Ovary (tissue), 9 donors: ENCODE results near the gene NKAIN2. TPM values are rescaled to one million over a fixed set of nuclear protein-coding genes. Genes with fewer than 3 reads are reported as not detected.

Source experiments
- DNase-seq, 5 donors: peaks; one replicate each; pipeline ENCODE4 v3.0.0-alpha.2; 2019 to 2020
- H3K27ac ChIP-seq, 2 donors: fragments of 200-600 bp; one replicate each; pipeline versions ENCODE4 v1.5.1 to v1.8.0; 2019 to 2022
- H3K27me3 ChIP-seq: fragments of 200-600 bp; one replicate; pipeline ENCODE4 v1.8.0; 2022
- H3K36me3 ChIP-seq: fragments of 200-600 bp; sonication (generic); one replicate; pipeline ENCODE4 v1.5.1; 2019
- H3K4me1 ChIP-seq: one replicate; pipeline ENCODE4 v1.8.1; 2013; ENCODE audit warnings: mild to moderate bottlenecking, moderate library complexity; ENCODE audit not compliant: insufficient read depth
- H3K4me3 ChIP-seq: fragments of 200-600 bp; sonication (generic); one replicate; pipeline ENCODE4 v1.5.1; 2017
- H3K9me3 ChIP-seq, 2 donors: fragments of 200-600 bp in 1 of 2; sonication (generic) in 1 of 2; one replicate each; pipeline versions ENCODE4 v1.5.1 to v1.8.1; 2013 to 2019; ENCODE audit warnings: mild to moderate bottlenecking in 1 of 2, moderate library complexity in 1 of 2
- EP300 ChIP-seq: sonication (generic); formaldehyde crosslinking; IDR thresholded peaks from one replicate; pipeline ENCODE4 v1.6.1; 2017; ENCODE audit warnings: antibody characterized with exemption
- POLR2A ChIP-seq: fragments of 450-650 bp; IDR thresholded peaks from one replicate; pipeline ENCODE4 v1.6.1; 2017; ENCODE audit warnings: antibody characterized with exemption, mild to moderate bottlenecking, moderate library complexity
- WGBS, 3 donors: extraction: QIAGEN DNeasy Blood & Tissue Kit in 1 of 3; methylation state at CpG; one replicate each; pipeline versions ENCODE4 v1.1.5 to v1.1.7; 2013 to 2017; 5-methylcytosine and 5-hydroxymethylcytosine counted together
- intact Hi-C, 4 donors: fragments of 100-400 bp; cut with DNase I; formaldehyde crosslinking; loops; one replicate each; pipeline versions ENCODE4 v1.11.0 to v1.15.1; 2022 to 2023
- polyA plus RNA-seq, 2 donors: library from polyadenylated mRNA; stranded (reverse); fragments of 200-250 nt in 1 of 2; fragments of 350-450 nt in 1 of 2; fragmentation: Illumina TruSeq in 1 of 2; extraction: RNeasy Lipid Tissue Mini Kit (QIAGEN cat#74804) in 1 of 2; gene quantifications; one replicate each; pipeline ENCODE4 v1.2.3, GENCODE V29; 2013 to 2014
- total RNA-seq, 7 donors: library from RNA; depleted of rRNA in 2 of 7; stranded (reverse); fragments of >200 nt in 2 of 7; fragmentation: NEBNext Ultra II Directional in 3 of 7; extraction: Animal tissue kit (Norgen Biotek cat#: 25700) in 3 of 7; gene quantifications; one replicate each; pipeline versions ENCODE4 v1.1.0 to v1.2.4, GENCODE V29; 2016 to 2023
- TF ChIP-seq, protein P1 (sequence below), 3 donors: fragments of 450-650 bp in 2 of 3; fragments of 200-600 bp in 1 of 3; IDR thresholded peaks; one replicate each; pipeline versions ENCODE4 v1.5.1 to v1.8.0; 2016 to 2022; ENCODE audit warnings: antibody characterized with exemption in 3 of 3, mild to moderate bottlenecking in 1 of 3
- donor health status: DM: no; HTN: no; CAD: no; lungs with moderate emphysema.
- donor health status: DM: no; HTN: no; CAD: no.
- donor health status: Bipolar disorder and iron deficiency.
- donor health status: DM: yes; HTN: yes; CAD: no.
- donor health status: DM: no; HTN: no; CAD: no.
- donor health status: DM: yes; HTN: yes; CAD: no.

NKAIN2 gene
- total and polyA plus RNA-seq, 9 donors = 0.13 to 1.0 (median 0.40) TPM; not detected in 4

DNA sequence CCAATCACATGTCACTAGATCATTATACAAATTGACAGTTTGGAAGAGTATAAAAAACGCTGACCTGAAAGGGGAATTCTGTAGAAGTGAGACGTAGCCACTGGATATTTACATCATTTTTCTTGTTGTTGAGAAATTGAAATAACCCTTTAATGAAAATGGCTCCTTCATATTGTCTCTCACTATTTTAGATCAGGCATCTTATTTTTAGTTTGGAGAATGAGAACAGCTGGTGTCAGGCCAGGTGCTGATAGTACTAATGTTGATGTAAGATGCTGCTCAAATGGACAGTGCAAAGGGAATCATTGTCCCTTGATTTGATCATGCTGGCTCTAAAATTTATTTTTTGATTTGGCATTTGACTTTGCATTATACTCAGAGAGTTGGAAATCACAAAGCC is 17.4 kb downstream of the NKAIN2 start:
- TF ChIP-seq EP300 = no peak
- TF ChIP-seq POLR2A = no peak
- TF ChIP-seq, protein P1, sequence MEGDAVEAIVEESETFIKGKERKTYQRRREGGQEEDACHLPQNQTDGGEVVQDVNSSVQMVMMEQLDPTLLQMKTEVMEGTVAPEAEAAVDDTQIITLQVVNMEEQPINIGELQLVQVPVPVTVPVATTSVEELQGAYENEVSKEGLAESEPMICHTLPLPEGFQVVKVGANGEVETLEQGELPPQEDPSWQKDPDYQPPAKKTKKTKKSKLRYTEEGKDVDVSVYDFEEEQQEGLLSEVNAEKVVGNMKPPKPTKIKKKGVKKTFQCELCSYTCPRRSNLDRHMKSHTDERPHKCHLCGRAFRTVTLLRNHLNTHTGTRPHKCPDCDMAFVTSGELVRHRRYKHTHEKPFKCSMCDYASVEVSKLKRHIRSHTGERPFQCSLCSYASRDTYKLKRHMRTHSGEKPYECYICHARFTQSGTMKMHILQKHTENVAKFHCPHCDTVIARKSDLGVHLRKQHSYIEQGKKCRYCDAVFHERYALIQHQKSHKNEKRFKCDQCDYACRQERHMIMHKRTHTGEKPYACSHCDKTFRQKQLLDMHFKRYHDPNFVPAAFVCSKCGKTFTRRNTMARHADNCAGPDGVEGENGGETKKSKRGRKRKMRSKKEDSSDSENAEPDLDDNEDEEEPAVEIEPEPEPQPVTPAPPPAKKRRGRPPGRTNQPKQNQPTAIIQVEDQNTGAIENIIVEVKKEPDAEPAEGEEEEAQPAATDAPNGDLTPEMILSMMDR (IDR thresholded peaks at IDR 0.05) = no peak
- H3K4me1 ChIP-seq = no peaks in the 10 kb centered on the region
- 89 to 97% (median 90%) methylated on average over 2 of the region's 2 CpGs for WGBS, 3 donors
- intact Hi-C loops = no loop called here
- no peak overlapping the region for H3K27ac ChIP-seq
- H3K9me3 ChIP-seq = peaks cover 0 to 3% of the 10 kb centered on the region in 2 donors
- H3K36me3 ChIP-seq = no peaks in the 10 kb centered on the region
- no peaks in the 10 kb centered on the region for H3K27me3 ChIP-seq
- no peak overlapping the region for H3K4me3 ChIP-seq
- DNase-seq = no peak

DNA sequence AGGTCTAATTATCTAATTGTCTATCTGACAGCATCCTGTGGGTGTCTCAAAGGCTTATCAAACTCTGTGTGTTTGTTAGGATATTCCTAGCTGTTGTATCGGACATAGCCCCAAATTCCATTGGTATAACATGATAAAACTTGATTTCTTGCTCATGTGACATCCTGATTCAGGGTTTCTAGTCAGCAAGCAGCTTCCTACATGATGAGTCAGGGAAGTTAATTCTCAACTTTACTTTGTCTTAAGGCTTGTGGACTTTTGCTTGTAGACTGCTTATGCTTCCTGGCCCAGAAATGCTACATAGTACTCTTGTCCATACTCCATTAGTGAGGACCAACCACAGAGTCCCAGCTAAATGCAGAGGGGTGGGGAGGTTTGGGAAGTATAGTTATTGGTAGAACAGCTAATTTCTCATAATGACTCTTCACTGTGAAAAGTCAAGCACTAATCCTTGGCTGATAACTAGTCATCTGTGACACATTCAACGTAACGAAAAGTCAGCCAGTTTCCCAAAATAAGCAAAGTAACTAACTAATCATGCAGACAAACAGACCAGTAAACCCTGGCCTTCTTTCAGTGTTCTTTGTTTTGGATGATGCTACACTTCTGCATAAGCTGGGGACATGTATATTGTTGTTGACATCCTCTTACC is 25.8 kb downstream of the NKAIN2 start:
- intact Hi-C loops = no loop called here

DNA sequence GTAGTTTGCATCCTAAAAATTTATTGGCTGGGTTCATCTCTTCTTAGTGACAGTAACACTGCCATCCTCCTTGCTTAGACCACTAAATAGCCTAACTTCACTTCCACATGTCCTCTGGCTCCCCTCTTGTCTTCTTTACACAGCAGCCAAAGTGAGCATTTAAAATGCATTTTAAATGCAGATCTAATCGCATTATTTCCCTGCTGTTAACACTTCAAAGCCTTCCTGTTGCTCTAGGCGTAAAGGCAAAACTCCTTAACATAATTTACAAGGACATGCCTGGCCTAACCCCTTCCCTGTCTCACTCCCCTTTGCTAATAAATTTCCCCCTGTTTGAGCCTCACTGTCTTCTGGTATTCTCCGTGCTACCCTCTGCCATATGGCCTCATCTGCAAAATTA is 26.5 kb downstream of the NKAIN2 start:
- H3K27me3 ChIP-seq = no peaks in the 10 kb centered on the region
- H3K4me3 ChIP-seq = no peak overlapping the region
- no peak for TF ChIP-seq EP300
- intact Hi-C loops = no loop called here
- DNase-seq = no peak
- H3K27ac ChIP-seq = no peak overlapping the region
- H3K4me1 ChIP-seq = no peaks in the 10 kb centered on the region
- no peaks in the 10 kb centered on the region for H3K9me3 ChIP-seq
- 5 to 13% (median 9%) methylated on average over 3 of the region's 3 CpGs for WGBS, 3 donors
- no peaks in the 10 kb centered on the region for H3K36me3 ChIP-seq

More for the DNA sequence above, 25.8 kb downstream of the NKAIN2 start:
- Histone ChIP-seq H3K4me1 (no peaks in the 10 kb centered on the region), H3K9me3 (no peaks in the 10 kb centered on the region), H3K27ac (no peak overlapping the region), H3K36me3 (no peaks in the 10 kb centered on the region), H3K4me3 (no peak overlapping the region), H3K27me3 (no peaks in the 10 kb centered on the region)
- no peak for TF ChIP-seq EP300
- no peak for TF ChIP-seq POLR2A
- TF ChIP-seq, protein P1 (IDR thresholded peaks at IDR 0.05) = no peak
- no peak for DNase-seq
- WGBS, 3 donors = 56 to 60% (median 58%) methylated on average over 3 of the region's 3 CpGs

DNA sequence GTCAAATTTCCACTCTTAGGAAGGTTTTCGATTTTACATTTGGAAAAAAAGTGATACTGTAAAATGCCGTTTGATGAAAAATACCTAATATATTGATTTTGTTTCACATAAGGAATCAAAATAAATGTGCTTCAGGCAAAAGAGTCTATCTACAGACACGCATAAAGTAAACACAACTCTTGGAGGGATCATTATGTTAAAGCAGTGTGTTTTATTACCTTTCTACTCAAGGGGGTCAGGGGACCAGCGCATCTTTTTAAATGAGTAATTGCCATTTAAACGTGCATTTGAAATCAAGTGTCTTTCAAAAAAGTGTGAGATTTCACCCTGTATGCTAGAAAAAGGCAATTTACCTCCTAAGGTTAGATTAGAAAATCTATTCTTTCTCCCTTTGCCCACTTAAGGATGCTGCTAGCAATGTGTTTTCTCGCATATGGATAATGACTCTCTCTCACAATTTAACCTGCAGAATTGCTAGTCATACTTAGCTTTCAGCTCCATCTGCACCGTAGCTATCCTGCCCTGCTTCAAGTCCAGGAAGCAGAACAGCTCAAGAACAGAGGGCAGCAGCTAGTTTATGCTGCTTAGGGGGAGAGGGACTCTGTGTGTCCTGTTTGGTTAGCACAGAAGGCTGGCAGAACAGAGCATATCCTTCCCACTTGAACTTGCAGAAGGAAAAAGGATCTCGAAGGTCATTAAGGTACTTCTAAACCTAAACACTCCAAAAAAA is 35.0 kb downstream of the NKAIN2 start:
- no peaks in the 10 kb centered on the region for H3K27me3 ChIP-seq
- TF ChIP-seq, protein P1 (IDR thresholded peaks at IDR 0.05) = no peak
- TF ChIP-seq EP300 (no peak), POLR2A (no peak)
- intact Hi-C loops = no loop called here
- no peak overlapping the region for H3K27ac ChIP-seq
- 66 to 76% (median 75%) methylated on average over 8 of the region's 8 CpGs for WGBS, 3 donors
- H3K4me3 ChIP-seq = no peak overlapping the region
- no peaks in the 10 kb centered on the region for H3K9me3 ChIP-seq
- H3K36me3 ChIP-seq = no peaks in the 10 kb centered on the region
- DNase-seq = no peak
- H3K4me1 ChIP-seq = no peaks in the 10 kb centered on the region
